ENCODE measurements around the gene GYPE. TPM values are rescaled to one million over a fixed set of nuclear protein-coding genes. Genes with fewer than 3 reads are reported as not detected.
"Not testable (repeated sequence)": the region's sequence is repeated elsewhere in the genome, so short reads cannot be mapped to it uniquely, and the experiment has no call there.

Gene GYPE
- total RNA-seq, 1 donor from 2014 or later: 2.6 TPM

DNA sequence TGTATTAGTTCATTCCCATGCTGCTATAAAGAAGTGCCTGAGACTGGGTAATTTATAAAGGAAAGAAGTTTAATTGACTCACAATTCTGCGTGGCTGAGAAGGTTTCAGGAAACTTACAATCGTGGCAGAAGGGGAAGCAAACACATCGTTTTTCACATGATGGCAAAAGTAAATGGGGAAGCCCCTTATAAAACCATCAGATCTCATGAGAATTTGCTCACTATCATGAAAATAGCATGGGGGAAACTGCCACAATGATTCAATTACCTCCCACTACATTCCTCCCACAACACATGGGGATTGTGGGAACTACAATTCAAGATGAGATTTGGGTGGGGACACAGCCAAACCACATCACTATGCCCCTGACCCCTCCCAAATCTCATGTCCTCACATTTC is 35.4 kb downstream of the GYPE start:
- not testable (repeated sequence) for DNase-seq

DNA sequence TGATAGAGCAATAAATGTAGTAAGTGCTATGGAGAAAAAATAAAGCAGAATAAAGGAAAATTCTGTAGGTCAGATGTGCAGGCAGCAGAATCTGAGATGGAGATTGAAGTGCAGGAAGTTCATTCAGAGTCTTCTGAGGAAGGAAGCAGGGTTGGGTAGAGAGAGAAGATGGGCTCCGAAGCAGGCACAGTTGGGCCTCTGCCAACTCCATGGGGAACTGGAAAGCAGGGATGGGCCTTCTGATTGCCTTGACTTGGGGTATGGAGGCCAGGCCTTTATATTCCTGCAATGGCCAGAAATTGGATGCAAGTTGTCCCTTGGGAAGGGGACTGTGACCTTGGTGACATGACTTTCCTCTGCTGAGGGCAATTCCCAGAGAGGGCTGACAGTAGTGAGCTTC is 42.6 kb downstream of the GYPE start:
- DNase-seq: not testable (repeated sequence)

DNA sequence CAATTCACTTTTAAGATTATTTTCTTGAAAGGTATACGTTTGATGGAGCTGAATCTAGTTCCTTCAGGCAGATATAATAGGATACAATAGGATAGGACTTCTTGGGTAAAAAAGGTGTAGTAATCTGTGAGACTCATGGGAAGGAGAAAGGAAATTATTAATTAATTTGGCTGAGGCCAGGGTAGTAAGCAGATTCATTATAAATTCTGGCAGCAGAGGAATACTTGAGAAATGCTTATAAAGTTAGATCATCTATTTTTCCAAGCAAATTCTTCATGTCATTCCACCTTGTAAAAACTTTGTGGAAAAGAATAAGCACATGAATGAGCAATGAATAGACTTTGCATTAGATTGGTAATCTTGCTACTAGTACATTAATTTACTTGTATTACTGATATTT is 46.9 kb downstream of the GYPE start:
- no peak for DNase-seq

DNA sequence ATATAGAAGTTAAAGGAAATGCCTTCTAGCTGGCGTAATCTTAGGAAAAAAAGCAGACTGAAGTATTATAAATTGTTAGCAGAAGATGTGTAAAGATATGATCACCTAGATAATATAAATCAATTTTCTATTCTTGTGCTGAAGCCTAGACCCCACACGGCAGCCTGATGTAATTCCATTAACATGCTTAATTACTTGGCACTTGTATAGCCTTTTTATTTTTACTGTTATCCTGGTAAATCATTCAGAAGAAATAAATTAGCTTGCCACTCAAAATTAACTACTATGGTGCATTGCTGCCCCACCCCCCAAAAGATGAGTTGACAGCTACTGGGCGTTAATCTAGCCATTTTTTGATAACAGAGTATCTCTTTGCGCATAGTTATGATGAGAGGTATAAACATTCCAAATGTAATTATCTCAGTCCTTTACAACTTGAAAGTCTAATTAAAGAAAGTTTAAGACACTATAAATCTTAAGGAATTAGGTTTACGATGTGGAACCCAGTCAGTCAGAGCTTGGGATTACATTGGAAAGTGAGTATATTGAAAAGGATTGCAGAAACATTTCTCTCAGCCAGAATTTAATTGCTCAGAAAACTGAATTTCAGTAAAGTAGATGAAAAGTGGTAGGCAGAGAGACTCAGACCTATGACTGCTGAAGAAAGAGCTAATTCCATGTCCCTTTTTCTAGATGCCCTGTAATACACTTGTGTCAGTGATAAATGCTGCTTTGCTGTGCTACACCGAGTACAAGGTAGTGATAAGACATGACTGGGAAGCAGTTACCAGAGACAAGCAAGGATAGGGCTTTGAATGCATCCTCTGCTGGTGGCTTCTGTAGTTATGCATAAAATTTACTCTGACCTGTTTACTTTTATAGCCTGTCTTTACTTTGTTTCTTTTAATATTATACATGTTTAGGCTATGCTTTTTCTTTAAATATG is 47.7 kb downstream of the GYPE start:
- DNase-seq: not testable (repeated sequence)

DNA sequence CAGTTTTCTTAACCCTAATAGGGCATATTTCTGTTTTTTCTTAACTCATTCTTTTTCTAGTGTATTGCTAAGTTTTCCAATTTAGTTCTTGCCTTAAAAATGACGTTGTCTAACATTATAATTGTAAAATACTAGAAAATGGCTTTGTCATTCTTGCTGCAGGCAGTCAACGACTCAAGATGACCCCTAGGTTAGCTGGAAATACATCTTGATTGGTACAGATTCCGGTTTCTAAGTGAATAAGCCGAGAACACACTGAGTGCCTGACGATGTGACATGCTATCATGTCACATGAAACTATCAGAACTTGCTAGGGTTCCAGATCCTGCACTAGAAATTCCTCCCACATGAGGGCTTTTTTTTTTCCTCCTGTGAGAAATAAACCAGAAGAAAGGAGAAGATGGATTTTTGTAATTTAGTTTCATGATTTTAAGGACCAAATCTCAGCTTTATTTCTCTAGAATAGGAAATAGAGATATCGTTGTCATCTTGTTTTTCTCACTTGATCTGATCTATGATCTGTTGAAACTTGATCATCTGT is 49.3 kb downstream of the GYPE start:
- not testable (repeated sequence) for DNase-seq

DNA sequence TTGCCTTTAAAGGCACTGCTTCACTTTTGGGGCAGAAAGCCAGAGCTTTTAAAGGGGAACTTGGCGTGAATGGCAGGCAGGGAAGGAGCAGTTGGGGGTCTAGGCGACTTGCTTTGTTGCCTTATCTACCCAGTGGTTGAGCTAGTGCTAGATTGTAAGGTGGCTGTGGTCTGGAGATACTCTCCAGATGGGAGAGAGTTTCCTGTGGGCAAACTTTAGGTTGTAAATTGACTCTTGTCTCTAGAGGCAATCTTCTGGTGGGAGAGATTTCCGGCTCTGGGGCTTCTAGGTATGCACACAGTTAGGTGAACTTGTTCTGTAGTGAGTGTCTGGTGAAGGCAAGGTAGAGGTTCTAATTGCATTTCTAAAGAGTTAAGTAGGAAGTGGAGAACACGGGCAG is 50.7 kb downstream of the GYPE start:
- not testable (repeated sequence) for DNase-seq

DNA sequence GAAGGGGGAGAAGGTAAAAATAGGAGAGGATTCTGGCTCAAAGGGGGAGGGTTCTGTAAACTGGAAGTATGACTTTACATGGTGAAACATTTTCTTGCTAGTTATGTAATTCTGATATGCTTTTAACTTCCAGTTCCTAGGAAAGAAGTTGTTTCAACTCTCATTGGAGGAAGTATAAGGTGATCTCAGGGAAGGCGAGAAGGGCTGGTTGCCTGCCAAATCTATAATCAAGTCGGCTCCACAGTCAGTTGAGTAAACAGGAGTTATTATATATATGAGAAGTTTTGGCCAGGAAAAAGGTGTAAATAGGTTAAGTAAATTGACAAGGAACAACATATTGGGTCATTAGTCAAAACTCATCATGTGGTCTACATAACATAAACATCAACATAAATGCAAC is 56.1 kb downstream of the GYPE start:
- DNase-seq: not testable (repeated sequence)

DNA sequence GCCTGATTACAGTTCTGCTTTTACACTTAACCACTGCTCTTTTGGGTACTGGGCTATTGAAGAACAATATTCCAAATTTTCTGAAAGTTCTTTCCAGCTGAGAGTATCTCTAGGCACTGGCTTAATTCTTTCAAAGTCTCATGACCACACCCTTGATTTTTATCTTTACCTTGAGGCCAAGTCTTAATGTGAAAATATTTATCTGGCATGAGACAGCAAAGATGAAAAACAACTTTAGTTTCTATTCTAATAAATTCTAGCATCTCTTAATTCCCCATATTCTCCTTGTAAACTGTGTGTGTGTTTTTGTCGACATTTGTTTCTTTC is 61.9 kb downstream of the GYPE start:
- DNase-seq: not testable (repeated sequence)

DNA sequence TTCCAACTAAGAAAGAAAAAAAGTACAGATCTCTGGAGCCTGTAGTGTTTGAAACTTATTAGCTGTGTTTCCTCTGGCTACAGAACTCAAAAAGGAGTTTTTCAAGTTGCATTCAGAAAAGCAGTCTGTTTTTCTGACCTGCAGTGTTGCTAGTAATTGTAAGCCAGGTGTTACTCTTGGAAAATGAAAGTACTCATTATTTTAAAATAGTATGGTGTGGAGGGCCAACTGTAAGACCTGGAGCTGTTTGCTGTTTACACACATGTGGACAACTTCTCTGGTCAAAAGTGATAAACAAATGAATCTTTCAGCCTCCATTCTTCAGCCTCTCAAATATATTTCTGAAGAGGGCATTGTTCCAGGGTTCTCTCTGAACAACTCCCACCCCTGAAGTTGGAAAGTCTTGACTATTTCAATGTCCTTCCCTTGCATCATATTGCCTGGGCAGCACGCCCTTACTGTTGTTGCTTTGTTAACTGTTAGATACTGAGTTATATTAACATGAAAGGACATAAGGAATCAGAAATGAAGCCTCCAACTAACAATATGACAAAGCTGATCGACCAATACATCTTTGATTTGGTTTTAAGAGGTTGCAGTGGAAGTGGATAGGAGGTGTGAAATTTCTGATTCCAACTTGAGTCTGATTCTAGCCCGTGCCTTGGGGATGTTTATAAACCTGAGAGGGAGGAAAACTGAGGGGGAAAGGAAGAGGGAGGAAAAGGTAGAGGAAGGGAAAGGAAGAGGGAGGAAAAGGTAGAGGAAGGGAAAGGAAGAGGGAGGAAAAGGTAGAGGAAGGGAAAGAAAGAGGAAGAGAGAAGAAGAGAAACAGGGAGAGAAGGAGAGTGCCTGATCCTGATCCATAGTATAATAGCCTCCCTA is 62.5 kb downstream of the GYPE start:
- DNase-seq: not testable (repeated sequence)

DNA sequence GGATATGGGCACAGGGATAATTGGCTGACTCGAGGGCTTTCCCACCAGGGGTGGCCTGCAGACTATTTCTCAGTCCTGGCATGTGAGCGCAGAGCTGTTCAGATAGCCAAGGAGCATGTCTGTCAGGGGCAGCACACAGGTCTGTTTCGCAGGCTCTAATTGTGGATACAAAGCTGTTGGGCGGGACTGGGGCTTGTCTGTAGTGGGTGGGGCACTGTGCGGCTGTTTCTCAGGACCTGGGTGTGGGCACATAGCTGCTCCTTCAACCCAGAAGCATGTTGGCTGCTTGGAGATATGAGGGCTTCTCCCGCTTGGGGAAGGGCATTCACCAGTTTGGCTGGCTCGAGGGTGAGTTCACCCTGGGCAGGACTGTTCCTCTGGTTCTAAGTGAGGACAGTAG is 65.9 kb downstream of the GYPE start:
- not testable (repeated sequence) for DNase-seq

DNA sequence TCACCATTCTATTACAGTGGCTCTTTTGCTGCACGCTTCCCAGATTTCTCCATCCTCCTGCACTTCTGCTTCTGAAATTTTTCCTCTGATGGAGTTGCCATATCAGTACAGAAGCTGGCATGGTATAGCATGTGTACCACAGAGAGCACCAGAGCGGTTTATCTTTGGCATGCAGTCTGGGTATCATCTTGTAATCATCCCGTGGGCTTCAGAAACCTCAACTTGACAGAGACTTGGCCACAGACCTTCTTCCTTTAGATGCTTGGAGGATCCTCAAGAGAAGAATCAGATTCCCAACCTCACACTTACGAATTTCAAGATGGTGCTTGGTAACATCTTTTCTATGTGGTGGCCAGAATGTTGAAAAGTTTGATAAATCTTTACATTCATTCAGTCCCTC is 71.2 kb downstream of the GYPE start:
- DNase-seq: not testable (repeated sequence)

DNA sequence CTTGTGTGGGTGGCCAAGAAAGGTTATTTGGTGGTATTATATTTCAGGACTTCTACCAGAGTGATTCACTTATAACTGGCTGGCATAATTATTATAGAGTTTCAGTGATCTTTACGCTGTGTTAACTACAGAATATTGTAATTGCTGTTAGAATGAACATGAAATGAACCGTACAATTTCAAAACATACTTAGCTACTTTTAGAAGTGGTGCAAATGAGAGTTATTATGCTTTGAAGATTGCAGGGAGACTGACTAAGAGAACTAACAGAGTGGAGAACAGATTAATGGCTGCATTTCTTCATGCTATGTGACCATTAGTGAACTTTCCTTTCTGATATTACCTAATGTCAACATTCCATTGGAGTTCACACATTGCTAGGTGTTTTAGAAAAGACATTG is 71.7 kb downstream of the GYPE start:
- DNase-seq: not testable (repeated sequence)

DNA sequence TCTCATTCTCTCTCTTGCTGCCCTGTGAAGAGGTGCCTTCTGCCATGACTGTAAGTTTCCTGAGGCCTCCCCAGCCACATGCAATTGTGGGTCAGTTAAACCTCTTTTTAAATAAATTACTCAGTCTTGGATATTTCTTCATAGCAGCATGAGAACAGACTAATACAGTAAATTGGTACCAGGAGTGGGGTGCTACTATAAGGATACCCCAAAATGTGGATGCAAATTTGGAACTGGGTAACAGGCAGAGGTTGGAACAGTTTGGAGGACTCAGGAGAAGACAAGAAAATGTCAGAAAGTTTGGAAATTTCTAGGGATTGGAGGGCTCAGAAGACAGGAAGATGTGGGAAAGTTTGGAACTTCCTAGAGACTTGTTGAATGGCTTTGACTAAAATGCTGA is 74.8 kb downstream of the GYPE start:
- not testable (repeated sequence) for DNase-seq

DNA sequence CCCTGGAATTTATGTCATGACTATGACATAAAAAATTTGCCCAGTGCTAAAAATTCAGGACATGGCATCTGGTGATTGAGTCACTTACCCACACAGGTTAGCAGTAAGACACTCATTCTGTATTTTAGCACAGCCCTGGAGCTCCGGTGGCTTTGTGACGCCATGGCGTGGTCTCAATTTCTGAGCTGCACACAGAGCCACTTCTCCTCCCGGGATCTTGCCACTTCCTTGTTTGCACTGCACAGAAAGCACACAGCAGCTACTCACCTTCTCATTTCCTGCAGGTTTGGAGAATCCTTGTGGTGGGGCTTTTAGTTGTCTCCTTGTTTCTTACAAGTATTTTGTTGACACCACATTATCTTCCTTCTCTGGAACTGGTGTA is 76.1 kb downstream of the GYPE start:
- not testable (repeated sequence) for DNase-seq

Other genes with a start within 250 kb of the GYPE start
- 0.10 TPM for gene FREM3, start 204.9 kb downstream of the GYPE start, total RNA-seq
- 31.0 TPM for gene GYPB, start 113.8 kb upstream of the GYPE start, total RNA-seq
- 12.9 TPM for gene GYPA, start 235.2 kb upstream of the GYPE start, total RNA-seq